Measurements from ENCODE around the gene INSIG1. TPM values are rescaled to one million over a fixed set of nuclear protein-coding genes. Genes with fewer than 3 reads are reported as not detected.

Gene INSIG1
- total RNA-seq, 1 experiment from 2014 or later, result 32.3 TPM

- no peaks in the 10 kb centered on the region for H3K36me3 Mint-ChIP-seq
- H3K27me3 Mint-ChIP-seq (ENCODE audit: low read depth), result no peaks in the 10 kb centered on the region
- H3K4me1 Mint-ChIP-seq, result no peaks in the 10 kb centered on the region
- H3K4me3 Mint-ChIP-seq, result no peak overlapping the region
- H3K9me3 Mint-ChIP-seq, result peaks cover 5% of the 10 kb centered on the region; the same call in 1 of the 2 replicates
- no peak overlapping the region for H3K27ac Mint-ChIP-seq
- DNase-seq (ENCODE audit: low spot score) (no peak), ATAC-seq (no peak)
- no peak for TF ChIP-seq CDX4 (CRISPR knock-in tag; IDR thresholded peaks at IDR 0.05; ENCODE audit: borderline replicate concordance)
- no peak for TF ChIP-seq JAZF1 (CRISPR knock-in tag; IDR thresholded peaks at IDR 0.05)
- TF ChIP-seq GABPB1 (CRISPR knock-in tag; IDR thresholded peaks at IDR 0.05), result no peak
- no peak for TF ChIP-seq FOXP4 (CRISPR knock-in tag; IDR thresholded peaks at IDR 0.05)
- TF ChIP-seq ZNF121 (CRISPR knock-in tag; IDR thresholded peaks at IDR 0.05), result no peak
- TF ChIP-seq CREB1 (CRISPR knock-in tag; IDR thresholded peaks at IDR 0.05), result no peak
- TF ChIP-seq NR1H2 (CRISPR knock-in tag; IDR thresholded peaks at IDR 0.05), result no peak
- TF ChIP-seq ZSCAN18 (CRISPR knock-in tag; IDR thresholded peaks at IDR 0.05), result no peak
- no peak for TF ChIP-seq SMAD3 (CRISPR knock-in tag; IDR thresholded peaks at IDR 0.05; ENCODE audit: borderline replicate concordance)
- no peak for TF ChIP-seq NFYB (CRISPR knock-in tag; conservative IDR thresholded peaks at IDR 0.05; ENCODE audit: low read depth)
- no peak for TF ChIP-seq ZNF138 (CRISPR knock-in tag; conservative IDR thresholded peaks at IDR 0.05)
- TF ChIP-seq ESRRA (CRISPR knock-in tag; IDR thresholded peaks at IDR 0.05; ENCODE audit: borderline replicate concordance), result no peak
- TF ChIP-seq MYBL2 (CRISPR knock-in tag; IDR thresholded peaks at IDR 0.05), result no peak
- no peak for TF ChIP-seq MLX (CRISPR knock-in tag; IDR thresholded peaks at IDR 0.05)
- no peak for TF ChIP-seq HMGA2 (CRISPR knock-in tag; IDR thresholded peaks at IDR 0.05)
- TF ChIP-seq, protein P1, sequence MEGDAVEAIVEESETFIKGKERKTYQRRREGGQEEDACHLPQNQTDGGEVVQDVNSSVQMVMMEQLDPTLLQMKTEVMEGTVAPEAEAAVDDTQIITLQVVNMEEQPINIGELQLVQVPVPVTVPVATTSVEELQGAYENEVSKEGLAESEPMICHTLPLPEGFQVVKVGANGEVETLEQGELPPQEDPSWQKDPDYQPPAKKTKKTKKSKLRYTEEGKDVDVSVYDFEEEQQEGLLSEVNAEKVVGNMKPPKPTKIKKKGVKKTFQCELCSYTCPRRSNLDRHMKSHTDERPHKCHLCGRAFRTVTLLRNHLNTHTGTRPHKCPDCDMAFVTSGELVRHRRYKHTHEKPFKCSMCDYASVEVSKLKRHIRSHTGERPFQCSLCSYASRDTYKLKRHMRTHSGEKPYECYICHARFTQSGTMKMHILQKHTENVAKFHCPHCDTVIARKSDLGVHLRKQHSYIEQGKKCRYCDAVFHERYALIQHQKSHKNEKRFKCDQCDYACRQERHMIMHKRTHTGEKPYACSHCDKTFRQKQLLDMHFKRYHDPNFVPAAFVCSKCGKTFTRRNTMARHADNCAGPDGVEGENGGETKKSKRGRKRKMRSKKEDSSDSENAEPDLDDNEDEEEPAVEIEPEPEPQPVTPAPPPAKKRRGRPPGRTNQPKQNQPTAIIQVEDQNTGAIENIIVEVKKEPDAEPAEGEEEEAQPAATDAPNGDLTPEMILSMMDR (IDR thresholded peaks at IDR 0.05), result no peak
- no peak for TF ChIP-seq ZNF396 (CRISPR knock-in tag; IDR thresholded peaks at IDR 0.05; ENCODE audit: borderline replicate concordance)
- POLR2A ChIA-PET, result no interaction called here
- CTCF ChIA-PET, result interaction anchor here (0.7 to 1.2 kb wide), 4 partner anchors 8 to 423 kb away, joined by 3 to 4 read pairs (median 3); no protein-coding TSS in a partner anchor
Observed at GRCh38 chr7:155336812-155337602, 39.3 kb downstream of the INSIG1 start.

GRCh38 chr7:155337946-155338631 is 40.4 kb downstream of the INSIG1 start:
- H3K27me3 Mint-ChIP-seq (ENCODE audit: low read depth), result no peaks in the 10 kb centered on the region
- POLR2A ChIA-PET, result no interaction called here
- ATAC-seq, result no peak
- H3K9me3 Mint-ChIP-seq, result peaks cover 7% of the 10 kb centered on the region; the same call in 1 of the 2 replicates
- DNase-seq (ENCODE audit: low spot score), result no peak
- no peaks in the 10 kb centered on the region for H3K4me1 Mint-ChIP-seq
- no peak overlapping the region for H3K27ac Mint-ChIP-seq
- H3K36me3 Mint-ChIP-seq, result no peaks in the 10 kb centered on the region
- CTCF ChIA-PET, result no interaction called here
- no peak overlapping the region for H3K4me3 Mint-ChIP-seq
- TF ChIP-seq SMAD4 (CRISPR knock-in tag; IDR thresholded peaks at IDR 0.05) (no peak), SMAD3 (CRISPR knock-in tag; IDR thresholded peaks at IDR 0.05; ENCODE audit: borderline replicate concordance) (no peak), GABPB1 (CRISPR knock-in tag; IDR thresholded peaks at IDR 0.05) (no peak), TCF7 (CRISPR knock-in tag; IDR thresholded peaks at IDR 0.05; ENCODE audit: low read depth) (no peak), MAX (CRISPR knock-in tag; IDR thresholded peaks at IDR 0.05) (no peak), MLX (CRISPR knock-in tag; IDR thresholded peaks at IDR 0.05) (no peak), ZBTB21 (CRISPR knock-in tag; IDR thresholded peaks at IDR 0.05; ENCODE audit: borderline replicate concordance) (no peak), ZNF232 (CRISPR knock-in tag; IDR thresholded peaks at IDR 0.05) (no peak), PRRX2 (CRISPR knock-in tag; IDR thresholded peaks at IDR 0.05) (no peak)
- TF ChIP-seq, protein P2, sequence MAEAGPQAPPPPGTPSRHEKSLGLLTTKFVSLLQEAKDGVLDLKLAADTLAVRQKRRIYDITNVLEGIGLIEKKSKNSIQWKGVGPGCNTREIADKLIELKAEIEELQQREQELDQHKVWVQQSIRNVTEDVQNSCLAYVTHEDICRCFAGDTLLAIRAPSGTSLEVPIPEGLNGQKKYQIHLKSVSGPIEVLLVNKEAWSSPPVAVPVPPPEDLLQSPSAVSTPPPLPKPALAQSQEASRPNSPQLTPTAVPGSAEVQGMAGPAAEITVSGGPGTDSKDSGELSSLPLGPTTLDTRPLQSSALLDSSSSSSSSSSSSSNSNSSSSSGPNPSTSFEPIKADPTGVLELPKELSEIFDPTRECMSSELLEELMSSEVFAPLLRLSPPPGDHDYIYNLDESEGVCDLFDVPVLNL (CRISPR knock-in tag; IDR thresholded peaks at IDR 0.05; ENCODE audit: borderline replicate concordance, low read depth), result no peak

Measured in WTC11 (cell line).